Measurements from ENCODE around the gene ASPSCR1.

ASPSCR1 gene

DNA sequence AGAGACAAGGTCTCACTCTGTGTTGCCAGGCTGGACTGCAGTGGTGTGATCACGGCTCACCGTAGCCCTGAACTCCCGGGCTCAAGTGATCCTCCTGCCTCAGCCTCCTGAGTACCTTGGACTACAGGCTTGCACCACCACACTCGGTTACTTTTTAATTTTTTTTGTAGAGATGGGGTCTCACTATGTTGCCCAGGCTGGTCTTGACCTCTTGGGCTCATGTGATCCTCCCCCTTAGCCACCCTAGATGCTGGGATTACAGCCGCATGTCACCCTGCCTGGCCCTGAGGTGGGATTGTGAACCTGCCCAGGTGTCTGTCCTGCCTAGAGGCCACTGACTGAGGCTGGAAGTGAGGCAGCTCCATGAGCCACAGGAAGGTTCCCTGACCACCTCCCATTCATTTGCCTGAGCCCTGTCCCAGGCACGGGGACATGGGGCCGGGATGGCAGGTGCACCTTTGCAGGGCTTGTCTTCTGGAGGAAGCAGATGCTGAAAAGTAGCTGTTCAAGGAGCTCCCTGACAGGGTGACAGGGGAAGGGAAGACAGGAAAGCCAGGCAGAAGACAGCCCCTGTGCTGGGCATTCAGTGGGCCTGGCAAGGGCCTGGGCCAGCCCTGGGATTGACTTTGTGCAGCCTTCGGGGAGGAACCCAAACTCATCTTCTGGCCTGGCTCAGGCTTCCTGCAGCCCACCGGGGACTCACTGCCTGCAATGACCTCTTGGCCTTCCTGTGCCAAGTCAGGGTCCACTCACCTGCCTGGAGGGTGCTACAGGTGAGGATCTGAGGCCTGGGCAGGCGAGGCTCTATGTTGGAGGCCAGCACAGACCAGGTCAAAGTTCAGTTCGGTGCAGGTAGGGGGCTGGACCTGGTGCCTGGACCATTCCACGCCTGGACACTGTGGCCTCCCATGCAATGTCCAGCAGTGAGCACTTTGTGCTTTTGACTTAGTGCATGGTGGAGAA lies 8.3 kb upstream of the ASPSCR1 start:
- ATAC-seq (ENCODE audit: low read depth), result no peak
- peaks cover under 1% of the 10 kb centered on the region for H3K27me3 ChIP-seq (ENCODE audit: insufficient read depth, poor library complexity, severe bottlenecking)
- TF ChIP-seq, protein P1, sequence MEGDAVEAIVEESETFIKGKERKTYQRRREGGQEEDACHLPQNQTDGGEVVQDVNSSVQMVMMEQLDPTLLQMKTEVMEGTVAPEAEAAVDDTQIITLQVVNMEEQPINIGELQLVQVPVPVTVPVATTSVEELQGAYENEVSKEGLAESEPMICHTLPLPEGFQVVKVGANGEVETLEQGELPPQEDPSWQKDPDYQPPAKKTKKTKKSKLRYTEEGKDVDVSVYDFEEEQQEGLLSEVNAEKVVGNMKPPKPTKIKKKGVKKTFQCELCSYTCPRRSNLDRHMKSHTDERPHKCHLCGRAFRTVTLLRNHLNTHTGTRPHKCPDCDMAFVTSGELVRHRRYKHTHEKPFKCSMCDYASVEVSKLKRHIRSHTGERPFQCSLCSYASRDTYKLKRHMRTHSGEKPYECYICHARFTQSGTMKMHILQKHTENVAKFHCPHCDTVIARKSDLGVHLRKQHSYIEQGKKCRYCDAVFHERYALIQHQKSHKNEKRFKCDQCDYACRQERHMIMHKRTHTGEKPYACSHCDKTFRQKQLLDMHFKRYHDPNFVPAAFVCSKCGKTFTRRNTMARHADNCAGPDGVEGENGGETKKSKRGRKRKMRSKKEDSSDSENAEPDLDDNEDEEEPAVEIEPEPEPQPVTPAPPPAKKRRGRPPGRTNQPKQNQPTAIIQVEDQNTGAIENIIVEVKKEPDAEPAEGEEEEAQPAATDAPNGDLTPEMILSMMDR (IDR thresholded peaks at IDR 0.05; ENCODE audit: poor library complexity, severe bottlenecking), result no peak
- no peaks in the 10 kb centered on the region for H3K4me1 ChIP-seq (ENCODE audit: insufficient read depth, poor library complexity, severe bottlenecking)
- H3K27ac ChIP-seq (ENCODE audit: poor library complexity, severe bottlenecking), result no peak overlapping the region
- peak; percentile 44 for DNase-seq (ENCODE audit: low spot score)
- H3K9me3 ChIP-seq (ENCODE audit: severe bottlenecking), result peaks cover 9% of the 10 kb centered on the region
- no peaks in the 10 kb centered on the region for H3K36me3 ChIP-seq (ENCODE audit: low read depth)
- H3K4me3 ChIP-seq (ENCODE audit: severe bottlenecking), result no peak overlapping the region

DNA sequence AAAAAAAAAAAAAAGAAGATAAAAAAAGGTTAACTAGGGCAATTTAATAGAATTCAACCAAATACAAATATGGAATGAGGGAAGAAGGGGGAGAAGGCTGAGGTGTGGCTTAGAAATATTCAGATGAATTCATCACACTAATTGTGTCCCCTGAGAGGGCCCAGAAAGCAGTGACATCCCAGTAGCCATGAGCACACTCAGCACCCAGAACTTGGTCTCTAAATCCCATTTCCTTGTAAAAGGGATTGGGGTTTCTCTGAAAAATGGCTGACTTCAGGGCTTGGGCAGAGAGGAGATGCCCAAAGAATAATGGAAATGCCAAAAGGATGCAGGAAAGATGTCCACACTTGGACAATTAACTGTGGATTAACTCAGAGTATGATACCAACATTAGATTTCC lies 4.0 kb upstream of the ASPSCR1 start:
- Histone ChIP-seq H3K4me1 (ENCODE audit: insufficient read depth, poor library complexity, severe bottlenecking) (no peaks in the 10 kb centered on the region), H3K9me3 (ENCODE audit: severe bottlenecking) (peaks cover 9% of the 10 kb centered on the region), H3K4me3 (ENCODE audit: severe bottlenecking) (no peak overlapping the region), H3K36me3 (ENCODE audit: low read depth) (no peaks in the 10 kb centered on the region), H3K27ac (ENCODE audit: poor library complexity, severe bottlenecking) (no peak overlapping the region), H3K27me3 (ENCODE audit: insufficient read depth, poor library complexity, severe bottlenecking) (no peaks in the 10 kb centered on the region)
- DNase-seq (ENCODE audit: low spot score) (no peak), ATAC-seq (ENCODE audit: low read depth) (no peak)
- TF ChIP-seq, protein P1 (IDR thresholded peaks at IDR 0.05; ENCODE audit: poor library complexity, severe bottlenecking), result no peak

DNA sequence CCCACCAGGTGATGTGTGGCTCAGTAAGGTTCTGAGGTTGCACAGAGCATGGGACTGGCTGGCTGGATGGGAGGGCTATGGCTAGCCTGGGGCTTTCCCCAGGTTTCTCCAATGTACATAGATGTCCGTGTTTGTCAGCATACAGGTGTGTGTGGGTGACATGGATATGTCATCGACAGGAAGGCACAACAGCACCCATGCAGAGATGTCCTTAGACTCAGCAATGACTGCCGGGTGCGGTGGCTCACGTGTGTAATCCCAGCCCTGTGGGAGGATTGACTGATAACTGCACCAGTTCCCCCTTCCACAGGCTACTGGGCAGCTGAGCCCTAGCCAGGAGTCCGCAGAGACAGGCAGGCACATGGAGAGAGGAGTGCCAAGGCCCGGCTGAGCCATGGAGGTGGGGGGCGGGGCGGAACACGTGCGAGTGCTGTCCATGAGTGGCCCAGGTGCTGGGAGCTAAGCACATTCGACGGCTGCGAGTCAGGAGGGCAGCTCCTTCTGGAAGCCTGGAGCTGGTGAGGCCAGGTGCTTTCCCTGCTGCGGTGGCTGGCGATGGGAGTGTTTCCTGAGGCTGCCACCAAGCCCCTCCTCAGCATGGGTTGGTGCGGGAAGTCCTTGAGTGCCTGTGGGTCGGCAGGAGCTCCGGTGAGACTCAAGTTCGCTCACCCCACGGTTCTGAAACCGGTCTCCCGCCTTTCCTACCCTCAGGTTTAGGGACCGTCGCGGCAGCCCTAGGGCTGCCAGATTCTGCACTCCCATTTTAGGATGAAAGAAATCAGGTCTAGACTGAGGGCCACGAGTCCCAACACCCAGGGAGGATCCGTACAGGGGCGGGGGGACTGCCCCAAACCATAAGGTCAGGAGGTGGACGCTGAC lies 858 bp upstream of the ASPSCR1 start:
- TF ChIP-seq, protein P1 (IDR thresholded peaks at IDR 0.05; ENCODE audit: poor library complexity, severe bottlenecking), result no peak
- Histone ChIP-seq H3K4me1 (ENCODE audit: insufficient read depth, poor library complexity, severe bottlenecking) (no peaks in the 10 kb centered on the region), H3K27me3 (ENCODE audit: insufficient read depth, poor library complexity, severe bottlenecking) (no peaks in the 10 kb centered on the region), H3K4me3 (ENCODE audit: severe bottlenecking) (peak overlapping the region; percentile 86), H3K27ac (ENCODE audit: poor library complexity, severe bottlenecking) (peak overlapping the region; percentile 63), H3K36me3 (ENCODE audit: low read depth) (peaks cover 5% of the 10 kb centered on the region), H3K9me3 (ENCODE audit: severe bottlenecking) (peaks cover 9% of the 10 kb centered on the region)
- DNase-seq (ENCODE audit: low spot score), result peak; percentile 76
- peak; percentile 35; the same call in 2 of the 3 replicates for ATAC-seq (ENCODE audit: low read depth)

DNA sequence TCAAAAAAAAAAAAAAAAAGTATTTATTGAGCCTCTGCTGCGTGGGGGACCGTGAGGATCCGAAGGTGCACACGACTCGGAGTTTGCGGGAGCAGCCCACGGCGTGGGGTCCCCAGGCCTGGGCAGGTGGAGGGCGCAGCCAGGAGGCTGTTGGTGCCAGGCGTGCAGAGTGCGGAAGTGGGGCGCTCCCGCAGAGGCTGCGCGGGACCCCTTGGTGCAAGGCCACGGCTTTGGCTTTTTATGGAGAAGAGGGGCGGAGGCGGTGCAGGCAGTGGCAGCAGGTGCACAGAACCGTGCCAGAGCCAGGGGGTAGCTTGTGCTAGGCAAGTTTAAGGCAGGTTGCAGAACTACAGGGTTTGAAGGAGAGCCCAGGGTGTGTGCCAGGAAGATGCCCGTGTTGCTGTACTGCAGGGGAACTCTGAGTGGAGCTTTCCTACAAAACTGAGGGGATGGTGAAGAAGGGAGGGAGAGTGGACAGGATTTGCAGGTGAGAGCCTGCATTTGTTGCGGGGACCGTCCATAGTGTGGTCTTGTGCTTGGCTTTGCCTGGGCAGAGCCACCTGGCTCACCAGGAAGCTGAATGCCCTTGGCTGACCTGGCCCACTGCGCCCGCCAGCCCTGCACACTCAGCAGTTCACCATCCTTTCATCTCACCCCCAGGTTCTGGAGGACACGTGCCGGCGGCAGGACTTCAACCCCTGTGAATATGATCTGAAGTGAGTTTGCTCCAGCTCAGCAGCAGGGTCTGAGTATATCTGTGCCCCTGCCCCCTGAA lies 1.3 kb downstream of the ASPSCR1 start:
- Histone ChIP-seq H3K4me3 (ENCODE audit: severe bottlenecking) (peak overlapping the region; percentile 86), H3K4me1 (ENCODE audit: insufficient read depth, poor library complexity, severe bottlenecking) (no peaks in the 10 kb centered on the region)

More for the DNA sequence above, 1.3 kb downstream of the ASPSCR1 start:
- Histone ChIP-seq H3K9me3 (ENCODE audit: severe bottlenecking) (peaks cover 3% of the 10 kb centered on the region), H3K27me3 (ENCODE audit: insufficient read depth, poor library complexity, severe bottlenecking) (no peaks in the 10 kb centered on the region), H3K36me3 (ENCODE audit: low read depth) (peaks cover 8% of the 10 kb centered on the region), H3K27ac (ENCODE audit: poor library complexity, severe bottlenecking) (peak overlapping the region; percentile 63)
- no peak for ATAC-seq (ENCODE audit: low read depth)
- TF ChIP-seq, protein P1 (IDR thresholded peaks at IDR 0.05; ENCODE audit: poor library complexity, severe bottlenecking), result no peak
- DNase-seq (ENCODE audit: low spot score), result no peak
